Measurements from ENCODE around the gene SCIN. TPM values are rescaled to one million over a fixed set of nuclear protein-coding genes. Genes with fewer than 3 reads are reported as not detected.

Gene SCIN
- total and polyA plus RNA-seq, 2 of the 8 experiments (the other 6 are each of a cell fraction or from before 2014, with no cell fraction given) = 0.47 to 1.9 TPM

DNA sequence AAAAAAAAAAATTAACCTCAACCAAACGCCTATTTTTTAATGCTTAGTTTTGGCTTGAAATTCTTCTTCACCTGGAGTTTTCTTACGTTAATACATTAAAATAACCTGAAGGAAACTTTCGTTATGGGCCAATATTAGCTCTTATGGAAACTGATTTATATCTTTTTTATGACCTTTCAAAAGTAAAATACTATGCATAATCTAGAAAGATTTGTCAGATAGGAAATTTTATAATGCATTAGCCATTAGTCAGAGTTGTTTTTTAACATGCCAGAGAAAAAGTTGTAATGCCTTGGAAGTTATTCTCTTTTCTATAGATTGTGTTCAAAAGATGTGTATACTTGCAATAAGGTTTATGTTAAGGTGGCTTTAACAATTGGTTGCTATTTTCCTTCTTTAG is 82.6 kb downstream of the SCIN start:
- FAIRE-seq = no peak
- Histone ChIP-seq H3K27me3 (replicated peaks in 1 of 4; ENCODE audit: control insufficient read depth in 3 of 4, extremely low read depth in 1 of 4, insufficient read depth in 3 of 4, low read length in 3 of 4) (no peaks in the 10 kb centered on the region), H2AFZ (ENCODE audit: low read length) (no peak overlapping the region), H2BK20ac (ENCODE audit: low read length) (no peak overlapping the region), H4K20me1 (replicated peaks in 1 of 2; ENCODE audit: control insufficient read depth in 1 of 2, insufficient read depth in 2 of 2, low read length in 2 of 2) (no peaks in the 10 kb centered on the region), H3K23me2 (ENCODE audit: low read depth, low read length) (no peaks in the 10 kb centered on the region), H3K14ac (ENCODE audit: insufficient read length) (no peak overlapping the region), H3K18ac (ENCODE audit: extremely low read depth, low read length) (no peak overlapping the region), H3K4me2 (ENCODE audit: insufficient read depth in 1 of 2, low read depth in 2 of 2, low read length in 2 of 2) (no peak overlapping the region), H3K79me1 (ENCODE audit: low read depth, low read length) (no peaks in the 10 kb centered on the region), H4K91ac (replicated peaks; ENCODE audit: insufficient read length, low read length) (no peak overlapping the region), H3K56ac (replicated peaks; ENCODE audit: insufficient read length, low read depth, low read length) (no peak overlapping the region), H2AK5ac (ENCODE audit: low read depth, low read length) (no peak overlapping the region), H2BK15ac (ENCODE audit: low read length) (no peak overlapping the region), H4K8ac (ENCODE audit: extremely low read depth, insufficient read depth, low read length) (no peak overlapping the region), H4K5ac (ENCODE audit: insufficient read length, low read depth, low read length) (no peak overlapping the region), H3K4me3 (ENCODE audit: extremely low read depth in 1 of 4, insufficient read depth in 2 of 4, low read depth in 3 of 4, low read length in 4 of 4) (no peak overlapping the region), H3K4me1 (replicated peaks in 1 of 4; ENCODE audit: control insufficient read depth in 3 of 4, insufficient read depth in 4 of 4, low read length in 3 of 4) (peaks cover 0 to 3% (median 0%) of the 10 kb centered on the region in 4 experiments; a peak in 1 of 7 replicates), H3K4ac (replicated peaks; ENCODE audit: insufficient read length, low read depth, low read length) (no peak overlapping the region), H3K23ac (ENCODE audit: insufficient read length) (no peak overlapping the region), H3K79me2 (ENCODE audit: control insufficient read depth in 1 of 2, insufficient read depth in 2 of 2, low read length in 2 of 2) (no peaks in the 10 kb centered on the region), H2BK5ac (ENCODE audit: low read depth, low read length) (no peak overlapping the region), H3K9me3 (ENCODE audit: insufficient read depth in 2 of 2, low read depth in 1 of 2, low read length in 1 of 2) (no peaks in the 10 kb centered on the region), H2BK120ac (replicated peaks; ENCODE audit: low read depth, low read length) (no peak overlapping the region), H2BK12ac (ENCODE audit: low read depth, low read length) (no peak overlapping the region), H3K27ac (ENCODE audit: low read depth, low read length) (no peak overlapping the region), H3K9ac (replicated peaks in 1 of 4; ENCODE audit: extremely low read depth in 1 of 4, low read depth in 3 of 4, low read length in 3 of 4) (no peak overlapping the region), H3K36me3 (ENCODE audit: control insufficient read depth in 2 of 4, insufficient read depth in 4 of 4, low read length in 3 of 4) (no peaks in the 10 kb centered on the region)
- WGBS, 2 experiments (ENCODE audit: extremely low coverage in 1 of 2, insufficient coverage in 1 of 2, insufficient read length in 1 of 2, insufficient replicate concordance in 2 of 2, low coverage in 1 of 2, low lambda C conversion rate in 2 of 2, missing lambda C conversion rate in 1 of 2) = 88% methylated on average over 3 of the region's 3 CpGs; no CpG with 5 or more reads in 1 of the 2 experiments
- TF ChIP-seq POU5F1 (IDR thresholded peaks at IDR 0.05; ENCODE audit: low read depth, low read length) (no peak), HDAC6 (IDR thresholded peaks at IDR 0.05; ENCODE audit: low read depth, low read length) (no peak), SAP30 (IDR thresholded peaks at IDR 0.05; ENCODE audit: insufficient read depth, insufficient replicate concordance, low read length) (no peak)
- TF ChIP-seq, protein P1, sequence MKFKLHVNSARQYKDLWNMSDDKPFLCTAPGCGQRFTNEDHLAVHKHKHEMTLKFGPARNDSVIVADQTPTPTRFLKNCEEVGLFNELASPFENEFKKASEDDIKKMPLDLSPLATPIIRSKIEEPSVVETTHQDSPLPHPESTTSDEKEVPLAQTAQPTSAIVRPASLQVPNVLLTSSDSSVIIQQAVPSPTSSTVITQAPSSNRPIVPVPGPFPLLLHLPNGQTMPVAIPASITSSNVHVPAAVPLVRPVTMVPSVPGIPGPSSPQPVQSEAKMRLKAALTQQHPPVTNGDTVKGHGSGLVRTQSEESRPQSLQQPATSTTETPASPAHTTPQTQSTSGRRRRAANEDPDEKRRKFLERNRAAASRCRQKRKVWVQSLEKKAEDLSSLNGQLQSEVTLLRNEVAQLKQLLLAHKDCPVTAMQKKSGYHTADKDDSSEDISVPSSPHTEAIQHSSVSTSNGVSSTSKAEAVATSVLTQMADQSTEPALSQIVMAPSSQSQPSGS (IDR thresholded peaks at IDR 0.05; ENCODE audit: low read length) = no peak
- POLR2A ChIA-PET (ENCODE audit: partially characterized antibody) = no interaction called here
- DNase-seq (ENCODE audit: low read depth in 1 of 2, low spot score in 2 of 2) = no peak
- CTCF ChIA-PET (ENCODE audit: partially characterized antibody) = interaction anchor here (0.6 to 1.3 kb wide), 4 partner anchors 22 to 1246 kb away, joined by 3 read pairs; no protein-coding TSS in a partner anchor
